HL-60 (cell line): ENCODE results near the gene AREG.

ENCODE experiments used
- CTCF ChIP-seq: IDR thresholded peaks from one replicate; pipeline ENCODE4 v1.5.1; 2011; ENCODE audit warnings: low read length, control low read depth, inconsistent platforms; ENCODE audit not compliant: insufficient read depth
- POLR2AphosphoS5 ChIP-seq: IDR thresholded peaks from 2 replicates; pipeline ENCODE4 v1.6.1; 2012; ENCODE audit warnings: low read depth
- REST ChIP-seq: IDR thresholded peaks from 2 replicates; pipeline ENCODE4 v1.6.1; 2012; ENCODE audit warnings: low read depth; ENCODE audit not compliant: insufficient replicate concordance
- SPI1 ChIP-seq: IDR thresholded peaks from 2 replicates; pipeline ENCODE4 v1.6.1; 2012; ENCODE audit warnings: low read depth, mild to moderate bottlenecking, borderline replicate concordance

- no peak for TF ChIP-seq CTCF
- peak; percentile 71; the same call in 1 of the 2 replicates for TF ChIP-seq POLR2AphosphoS5
- TF ChIP-seq REST = no peak
- peak; percentile 58; the same call in 1 of the 2 replicates for TF ChIP-seq SPI1
Observed at GRCh38 chr4:74431113-74431826, 13.7 kb upstream of the AREG start.
